Right lobe of liver (tissue), 4 donors: ENCODE results near the gene ARSI.

Experiments
- POLR2A ChIP-seq: fragments of 450-650 bp; IDR thresholded peaks from one replicate; pipeline ENCODE4 v1.6.1; 2017; ENCODE audit warnings: antibody characterized with exemption, mild to moderate bottlenecking
- TF ChIP-seq, protein P1 (sequence below), 4 donors: fragments of 200-600 bp in 3 of 4; fragments of 450-650 bp in 1 of 4; IDR thresholded peaks; one replicate each; pipeline versions ENCODE4 v1.5.1 to v1.8.0; 2016 to 2022; ENCODE audit warnings: antibody characterized with exemption in 4 of 4, mild to moderate bottlenecking in 2 of 4
- donor health status: DM: no; HTN: no; CAD: no.
- donor health status: DM: no; HTN: no; CAD: no.
- donor health status: DM: no; HTN: yes; CAD: no.

DNA sequence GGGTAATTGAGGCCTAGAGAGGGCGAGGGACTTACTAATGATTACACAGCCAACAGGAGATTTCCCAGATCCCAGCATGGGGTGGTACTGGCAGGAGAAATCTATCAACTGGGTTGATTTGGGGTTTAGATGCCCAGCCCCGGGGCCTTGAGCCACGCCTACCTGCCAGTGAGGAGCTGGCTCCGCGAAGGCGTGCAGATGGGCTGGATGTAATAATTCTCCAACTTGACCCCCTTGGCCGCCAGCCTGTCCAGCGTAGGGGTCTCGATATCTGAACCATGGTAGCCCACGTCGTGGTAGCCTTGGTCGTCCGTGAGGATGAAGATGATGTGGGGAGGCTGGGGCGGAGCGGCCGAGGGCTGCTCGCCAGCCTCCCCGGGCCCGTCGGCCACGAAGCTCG is 804 bp downstream of the ARSI start:
- no peak for TF ChIP-seq POLR2A
- TF ChIP-seq, protein P1, sequence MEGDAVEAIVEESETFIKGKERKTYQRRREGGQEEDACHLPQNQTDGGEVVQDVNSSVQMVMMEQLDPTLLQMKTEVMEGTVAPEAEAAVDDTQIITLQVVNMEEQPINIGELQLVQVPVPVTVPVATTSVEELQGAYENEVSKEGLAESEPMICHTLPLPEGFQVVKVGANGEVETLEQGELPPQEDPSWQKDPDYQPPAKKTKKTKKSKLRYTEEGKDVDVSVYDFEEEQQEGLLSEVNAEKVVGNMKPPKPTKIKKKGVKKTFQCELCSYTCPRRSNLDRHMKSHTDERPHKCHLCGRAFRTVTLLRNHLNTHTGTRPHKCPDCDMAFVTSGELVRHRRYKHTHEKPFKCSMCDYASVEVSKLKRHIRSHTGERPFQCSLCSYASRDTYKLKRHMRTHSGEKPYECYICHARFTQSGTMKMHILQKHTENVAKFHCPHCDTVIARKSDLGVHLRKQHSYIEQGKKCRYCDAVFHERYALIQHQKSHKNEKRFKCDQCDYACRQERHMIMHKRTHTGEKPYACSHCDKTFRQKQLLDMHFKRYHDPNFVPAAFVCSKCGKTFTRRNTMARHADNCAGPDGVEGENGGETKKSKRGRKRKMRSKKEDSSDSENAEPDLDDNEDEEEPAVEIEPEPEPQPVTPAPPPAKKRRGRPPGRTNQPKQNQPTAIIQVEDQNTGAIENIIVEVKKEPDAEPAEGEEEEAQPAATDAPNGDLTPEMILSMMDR (IDR thresholded peaks at IDR 0.05) = no peak
